ENCODE results near the gene SLC37A1.

The SLC37A1 gene

DNA sequence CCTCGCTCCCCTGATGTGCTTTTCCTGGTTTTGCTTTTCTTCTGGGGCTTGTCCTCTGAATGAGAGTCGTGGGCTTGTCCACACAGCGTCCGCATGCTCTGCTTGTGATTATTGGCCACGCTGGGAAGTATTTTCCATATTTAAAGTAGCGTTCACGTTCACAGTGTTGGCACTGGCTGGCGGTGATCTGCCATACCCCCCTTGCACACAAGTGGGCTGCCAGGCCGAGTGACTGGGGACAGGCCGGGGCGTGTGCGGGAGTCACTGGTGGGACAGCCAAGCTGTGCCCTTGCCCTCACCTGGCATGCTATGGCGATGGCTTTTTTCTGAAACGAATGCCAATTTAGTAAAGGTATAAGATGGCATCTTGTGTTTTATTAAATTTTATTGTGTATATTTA, 32.8 kb downstream of the SLC37A1 start:
- no peak for DNase-seq

- DNase-seq: no peak
Measured at GRCh38 chr21:42547001-42547905, 33.6 kb downstream of the SLC37A1 start.

DNA sequence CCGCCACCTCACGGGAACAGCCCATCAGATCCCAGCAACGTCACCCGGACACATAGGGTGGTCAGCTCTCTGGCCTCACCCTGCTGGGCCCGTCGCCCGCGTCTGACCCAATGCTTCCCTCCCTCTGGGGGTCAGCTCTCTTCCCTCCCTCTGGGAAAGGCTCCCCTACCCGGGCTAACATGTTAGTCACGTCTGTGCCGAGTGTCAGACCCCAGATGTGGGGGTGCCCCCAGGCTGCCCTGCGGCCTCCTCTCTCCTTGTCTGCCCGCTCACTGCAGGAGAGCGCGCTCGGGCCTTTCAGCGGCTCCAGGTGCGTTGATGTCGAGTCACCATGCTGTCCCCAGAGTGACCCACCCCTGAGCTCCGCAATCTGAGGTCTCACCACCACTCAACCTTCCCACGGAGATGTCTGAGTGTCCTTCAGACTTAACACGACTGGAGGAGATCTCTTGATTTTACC, 34.3 kb downstream of the SLC37A1 start:
- DNase-seq: no peak

- no peak for DNase-seq
Measured at GRCh38 chr21:42548687-42549406, 35.2 kb downstream of the SLC37A1 start.

- DNase-seq: no peak
Measured at GRCh38 chr21:42550817-42551216, 37.2 kb downstream of the SLC37A1 start.

GRCh38 chr21:42552407-42553336, 39.0 kb downstream of the SLC37A1 start:
- DNase-seq: no peak

DNA sequence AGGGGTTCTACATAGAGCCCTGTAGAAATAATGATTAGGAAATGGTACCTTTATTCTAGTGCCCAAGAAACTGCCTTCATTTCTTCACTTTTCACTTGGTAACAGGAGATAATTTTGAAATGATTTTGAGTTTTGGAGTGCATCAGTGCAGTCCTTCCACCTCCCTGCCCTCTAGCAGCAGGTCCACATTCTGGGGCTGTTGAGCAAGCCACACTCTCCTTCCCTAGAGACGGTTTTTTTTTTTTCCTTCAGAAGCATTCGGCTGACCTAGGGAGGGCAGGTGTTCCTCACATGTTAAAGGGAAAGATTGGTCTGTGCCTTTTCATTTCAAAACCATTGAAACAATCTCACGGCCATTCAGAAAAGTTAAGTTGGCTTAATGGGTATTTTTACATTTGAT, 39.8 kb downstream of the SLC37A1 start:
- no peak for DNase-seq

GRCh38 chr21:42554251-42554961, 40.8 kb downstream of the SLC37A1 start:
- DNase-seq: no peak

GRCh38 chr21:42555756-42556438, 42.2 kb downstream of the SLC37A1 start:
- DNase-seq: no peak

GRCh38 chr21:42556476-42556875, 42.8 kb downstream of the SLC37A1 start:
- DNase-seq: no peak

DNA sequence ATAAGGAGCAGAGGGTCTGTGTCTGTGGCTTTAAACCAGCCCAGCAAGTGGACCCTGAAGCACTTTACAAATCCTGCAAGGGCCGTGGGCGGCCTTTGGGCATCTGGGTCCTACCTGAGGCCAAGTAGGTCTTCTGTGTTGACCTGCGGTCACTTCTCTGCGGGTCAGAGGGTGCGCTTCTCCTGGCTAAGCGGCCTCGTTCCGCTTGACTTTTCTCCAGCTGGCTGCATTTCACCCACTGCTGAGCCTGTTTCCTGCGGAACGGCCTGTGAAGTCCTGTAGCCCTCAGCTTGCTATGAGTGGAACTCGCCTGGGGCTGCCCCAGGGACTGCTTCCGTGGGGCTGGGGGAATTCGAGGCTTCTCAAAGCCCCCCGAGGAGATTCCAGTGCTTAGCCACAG, 43.3 kb downstream of the SLC37A1 start:
- DNase-seq: no peak

DNA sequence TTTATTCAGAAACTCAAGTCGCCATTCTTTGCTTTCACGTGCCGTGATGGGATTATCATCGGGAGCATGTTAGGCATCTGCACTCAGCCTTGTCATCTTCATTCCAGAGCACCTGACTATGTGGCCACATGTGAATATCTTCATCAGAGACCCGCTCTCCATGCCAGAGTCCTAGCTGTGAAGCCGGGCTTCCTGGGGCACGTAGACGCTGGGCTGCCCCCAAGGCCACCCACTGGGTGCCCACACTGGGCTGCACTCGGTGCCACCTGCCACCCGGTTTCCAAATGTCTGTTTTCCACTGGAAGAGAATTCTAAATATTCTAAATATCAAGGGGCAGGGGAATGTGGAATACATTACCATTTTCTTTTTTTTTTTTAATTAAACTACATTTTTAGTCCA, 43.8 kb downstream of the SLC37A1 start:
- no peak for DNase-seq

- DNase-seq: no peak
Measured at GRCh38 chr21:42558368-42558767, 44.7 kb downstream of the SLC37A1 start.

- no peak for DNase-seq
Measured at GRCh38 chr21:42558846-42559245, 45.2 kb downstream of the SLC37A1 start.

- no peak for DNase-seq
Measured at GRCh38 chr21:42559326-42559725, 45.7 kb downstream of the SLC37A1 start.

DNA sequence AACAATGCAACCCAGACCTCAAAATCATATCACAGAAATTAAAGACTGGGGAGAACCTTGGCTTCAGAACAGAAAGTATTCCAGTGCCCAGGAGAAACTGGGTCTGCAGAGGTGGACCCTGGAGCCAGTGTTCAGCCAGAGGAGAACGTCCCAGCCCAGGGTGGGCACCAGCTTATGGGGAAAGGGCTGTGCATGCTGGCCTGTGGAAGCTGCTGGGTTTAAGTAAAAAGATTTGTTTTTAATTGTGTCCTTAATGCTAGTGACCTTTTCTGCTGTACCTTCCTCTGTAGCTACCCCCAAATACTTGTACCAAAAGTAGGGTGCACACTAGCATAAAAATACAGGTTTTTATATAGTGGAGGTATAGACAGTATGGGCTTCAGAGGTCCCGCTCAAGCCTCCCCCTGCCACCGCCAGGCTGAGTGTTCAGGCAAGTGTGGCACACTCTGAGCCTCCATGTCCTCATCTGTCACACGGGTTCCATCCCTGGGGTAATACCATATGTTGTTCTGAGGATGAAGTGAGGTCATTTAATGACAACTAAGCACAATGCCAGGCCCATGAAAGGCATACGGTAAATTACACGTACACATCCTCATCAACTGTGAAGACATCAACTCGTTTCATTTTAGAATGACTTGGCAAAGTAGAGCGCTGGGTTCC, 47.0 kb downstream of the SLC37A1 start:
- no peak for DNase-seq

- DNase-seq: no peak
Measured at GRCh38 chr21:42561762-42562650, 48.4 kb downstream of the SLC37A1 start.

GRCh38 chr21:42562816-42563215, 49.2 kb downstream of the SLC37A1 start:
- no peak for DNase-seq

DNA sequence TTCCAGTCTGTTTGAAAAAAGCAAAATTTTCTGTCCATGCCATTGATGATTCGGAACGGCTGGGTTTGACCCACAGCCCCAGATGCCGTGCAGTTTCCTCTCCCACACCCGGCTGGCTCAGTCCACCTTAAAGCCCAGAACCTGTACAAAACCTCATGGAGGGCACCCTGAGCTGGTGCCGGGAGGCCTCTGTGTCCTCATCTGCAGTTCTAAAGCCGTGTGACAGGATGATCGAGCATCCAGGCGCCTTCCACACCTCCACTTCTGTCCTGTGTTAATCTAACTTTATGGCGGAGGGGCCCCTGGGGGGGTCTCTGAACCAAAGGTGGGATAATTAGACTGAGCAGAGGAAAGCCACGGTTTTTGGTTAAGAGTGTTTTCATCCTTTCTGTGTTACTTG, 49.6 kb downstream of the SLC37A1 start:
- DNase-seq: no peak

DNA sequence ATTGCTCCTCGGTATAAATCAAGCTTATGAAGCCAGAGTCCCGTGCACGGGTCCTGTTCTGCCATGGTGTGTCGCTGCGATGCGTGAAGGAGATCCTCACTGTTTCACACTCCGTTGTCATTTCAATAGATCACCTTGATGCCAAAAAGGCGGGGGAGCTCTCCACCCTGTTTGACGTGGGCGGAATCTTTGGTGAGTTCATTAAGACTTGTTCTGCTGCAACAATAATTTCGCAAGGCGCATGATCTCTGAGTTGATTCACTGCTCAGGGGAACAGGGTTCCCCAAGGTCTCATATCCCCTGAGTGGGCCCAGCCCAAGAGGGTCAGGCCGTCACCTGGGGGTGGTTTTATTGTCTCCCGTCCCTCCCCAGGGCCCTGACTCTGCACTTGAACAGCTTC, 50.0 kb downstream of the SLC37A1 start:
- no peak for DNase-seq
